ENCODE results near the gene ZNF148.

ZNF148 gene

DNA sequence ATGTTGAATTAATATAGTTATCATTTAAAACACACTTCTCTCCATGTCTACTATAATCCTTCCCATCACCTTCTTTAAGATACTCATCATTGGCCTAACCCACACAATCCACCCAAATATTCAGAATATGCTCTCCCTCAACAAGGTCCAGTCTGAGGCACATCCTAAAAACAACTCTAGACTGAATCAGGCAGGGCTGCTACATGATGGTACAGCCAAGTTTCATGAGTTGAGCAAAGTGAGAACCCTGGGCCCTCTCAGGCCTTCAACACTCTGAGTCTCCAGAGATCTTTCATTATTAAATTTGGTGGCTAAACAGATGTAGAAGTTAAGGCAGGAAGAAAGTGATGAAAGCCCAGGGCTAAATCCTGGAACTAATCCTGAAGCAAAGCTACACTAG lies 16.2 kb downstream of the ZNF148 start:
- H3K9me3 ChIP-seq (replicated peaks; ENCODE audit: insufficient read depth, low read length): no peaks in the 10 kb centered on the region
- H2AFZ ChIP-seq (ENCODE audit: low read length): no peak overlapping the region
- no peaks in the 10 kb centered on the region for H3K36me3 ChIP-seq (replicated peaks; ENCODE audit: insufficient read depth, low read length)
- no peaks in the 10 kb centered on the region for H3F3A ChIP-seq (ENCODE audit: insufficient read depth, low read length)
- TF ChIP-seq EZH2phosphoT487 (IDR thresholded peaks at IDR 0.05; ENCODE audit: low read length) (no peak), EZH2 (optimal IDR thresholded peaks at IDR 0.05; ENCODE audit: low read depth, low read length) (no peak)
- TF ChIP-seq, protein P1, sequence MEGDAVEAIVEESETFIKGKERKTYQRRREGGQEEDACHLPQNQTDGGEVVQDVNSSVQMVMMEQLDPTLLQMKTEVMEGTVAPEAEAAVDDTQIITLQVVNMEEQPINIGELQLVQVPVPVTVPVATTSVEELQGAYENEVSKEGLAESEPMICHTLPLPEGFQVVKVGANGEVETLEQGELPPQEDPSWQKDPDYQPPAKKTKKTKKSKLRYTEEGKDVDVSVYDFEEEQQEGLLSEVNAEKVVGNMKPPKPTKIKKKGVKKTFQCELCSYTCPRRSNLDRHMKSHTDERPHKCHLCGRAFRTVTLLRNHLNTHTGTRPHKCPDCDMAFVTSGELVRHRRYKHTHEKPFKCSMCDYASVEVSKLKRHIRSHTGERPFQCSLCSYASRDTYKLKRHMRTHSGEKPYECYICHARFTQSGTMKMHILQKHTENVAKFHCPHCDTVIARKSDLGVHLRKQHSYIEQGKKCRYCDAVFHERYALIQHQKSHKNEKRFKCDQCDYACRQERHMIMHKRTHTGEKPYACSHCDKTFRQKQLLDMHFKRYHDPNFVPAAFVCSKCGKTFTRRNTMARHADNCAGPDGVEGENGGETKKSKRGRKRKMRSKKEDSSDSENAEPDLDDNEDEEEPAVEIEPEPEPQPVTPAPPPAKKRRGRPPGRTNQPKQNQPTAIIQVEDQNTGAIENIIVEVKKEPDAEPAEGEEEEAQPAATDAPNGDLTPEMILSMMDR (IDR thresholded peaks at IDR 0.05; ENCODE audit: low read length): no peak
- no peaks in the 10 kb centered on the region for H3K9me2 ChIP-seq (replicated peaks; ENCODE audit: insufficient read depth, low read length)
- H3K4me3 ChIP-seq (ENCODE audit: low read length): no peak overlapping the region
- no peak overlapping the region for H3K27ac ChIP-seq (ENCODE audit: low read length)
- H3K4me1 ChIP-seq (ENCODE audit: low read length): no peaks in the 10 kb centered on the region
- H3K27me3 ChIP-seq (replicated peaks; ENCODE audit: insufficient read depth, low read length): no peaks in the 10 kb centered on the region
- H4K20me1 ChIP-seq (ENCODE audit: insufficient read depth, low read length): peaks cover 4% of the 10 kb centered on the region; the same call in 1 of the 2 replicates
- DNase-seq: no peak
- H3K79me2 ChIP-seq (ENCODE audit: low read length): peaks cover 97% of the 10 kb centered on the region
- no peak overlapping the region for H3K9ac ChIP-seq (ENCODE audit: low read length)
- H3K4me2 ChIP-seq (ENCODE audit: low read depth, low read length): no peak overlapping the region

DNA sequence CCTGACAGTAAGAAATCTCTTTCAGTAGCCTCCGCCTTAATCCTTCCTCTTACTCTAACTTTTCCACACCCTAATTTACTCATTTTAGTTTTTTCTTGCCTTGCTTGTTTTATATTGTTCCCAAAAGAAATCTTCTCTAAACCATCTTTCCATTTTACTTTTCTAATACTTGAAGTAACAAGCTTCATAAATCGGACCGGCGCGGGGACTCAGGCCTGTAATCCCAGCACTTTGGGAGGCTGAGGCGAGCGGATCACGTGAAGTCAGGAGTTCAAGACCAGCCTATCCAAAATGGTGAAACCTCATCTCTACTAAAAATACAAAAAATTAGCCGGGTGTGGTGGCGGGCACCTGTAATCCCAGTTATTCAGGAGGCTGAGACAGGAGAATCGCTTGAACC lies 17.3 kb downstream of the ZNF148 start:
- Histone ChIP-seq H3K9me3 (replicated peaks; ENCODE audit: insufficient read depth, low read length) (no peaks in the 10 kb centered on the region), H3K4me3 (ENCODE audit: low read length) (no peak overlapping the region), H4K20me1 (ENCODE audit: insufficient read depth, low read length) (peaks cover 4% of the 10 kb centered on the region; the same call in 1 of the 2 replicates), H2AFZ (ENCODE audit: low read length) (no peak overlapping the region), H3K4me2 (ENCODE audit: low read depth, low read length) (no peak overlapping the region), H3K9me2 (replicated peaks; ENCODE audit: insufficient read depth, low read length) (no peaks in the 10 kb centered on the region), H3K27ac (ENCODE audit: low read length) (no peak overlapping the region), H3K27me3 (replicated peaks; ENCODE audit: insufficient read depth, low read length) (no peaks in the 10 kb centered on the region), H3K9ac (ENCODE audit: low read length) (no peak overlapping the region), H3K36me3 (replicated peaks; ENCODE audit: insufficient read depth, low read length) (no peaks in the 10 kb centered on the region), H3K4me1 (ENCODE audit: low read length) (no peaks in the 10 kb centered on the region), H3F3A (ENCODE audit: insufficient read depth, low read length) (no peaks in the 10 kb centered on the region), H3K79me2 (ENCODE audit: low read length) (peaks cover 97% of the 10 kb centered on the region)
- DNase-seq: no peak
- TF ChIP-seq, protein P1 (IDR thresholded peaks at IDR 0.05; ENCODE audit: low read length): no peak
- TF ChIP-seq EZH2phosphoT487 (IDR thresholded peaks at IDR 0.05; ENCODE audit: low read length): no peak
- no peak for TF ChIP-seq EZH2 (optimal IDR thresholded peaks at IDR 0.05; ENCODE audit: low read depth, low read length)

DNA sequence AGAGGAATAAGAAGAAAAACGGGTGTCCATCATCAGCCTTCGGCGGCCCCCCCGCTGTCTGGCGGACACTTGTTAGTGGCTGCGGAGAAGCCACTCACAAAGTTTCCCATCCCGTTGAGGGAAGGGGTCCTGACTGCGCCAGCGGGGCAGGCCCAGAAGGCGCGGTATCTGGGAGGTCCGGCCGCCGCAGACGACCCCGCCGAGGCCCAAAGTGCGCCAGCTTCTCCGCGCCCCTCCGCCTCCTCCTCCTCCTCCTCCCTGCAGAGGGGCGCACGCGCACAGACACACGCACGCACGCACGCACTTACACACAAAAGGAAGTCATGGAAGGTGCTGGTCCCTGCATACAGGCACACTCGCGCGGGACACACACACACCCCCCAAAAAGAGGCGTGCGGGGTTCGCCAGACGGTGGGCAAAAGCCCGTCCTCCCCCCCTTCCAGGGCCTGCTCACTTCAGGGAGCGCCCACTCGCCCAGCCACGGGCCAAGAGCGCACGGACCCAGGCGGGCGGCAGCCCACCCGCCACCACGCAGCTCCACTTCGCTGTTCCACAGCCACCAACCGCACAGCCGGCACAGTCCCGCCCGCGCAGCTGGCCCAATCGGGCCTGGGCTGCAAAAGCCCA lies 18.0 kb downstream of the ZNF148 start:
- Histone ChIP-seq H3F3A (ENCODE audit: insufficient read depth, low read length) (no peaks in the 10 kb centered on the region), H3K27ac (ENCODE audit: low read length) (no peak overlapping the region), H3K9me2 (replicated peaks; ENCODE audit: insufficient read depth, low read length) (no peaks in the 10 kb centered on the region), H3K4me1 (ENCODE audit: low read length) (no peaks in the 10 kb centered on the region), H3K36me3 (replicated peaks; ENCODE audit: insufficient read depth, low read length) (no peaks in the 10 kb centered on the region), H3K4me3 (ENCODE audit: low read length) (no peak overlapping the region), H4K20me1 (ENCODE audit: insufficient read depth, low read length) (peaks cover 7% of the 10 kb centered on the region; the same call in 1 of the 2 replicates), H3K4me2 (ENCODE audit: low read depth, low read length) (no peak overlapping the region), H3K9ac (ENCODE audit: low read length) (no peak overlapping the region), H3K9me3 (replicated peaks; ENCODE audit: insufficient read depth, low read length) (no peaks in the 10 kb centered on the region), H3K27me3 (replicated peaks; ENCODE audit: insufficient read depth, low read length) (no peaks in the 10 kb centered on the region), H3K79me2 (ENCODE audit: low read length) (peaks cover 97% of the 10 kb centered on the region), H2AFZ (ENCODE audit: low read length) (no peak overlapping the region)
- no peak for DNase-seq
- TF ChIP-seq EZH2 (optimal IDR thresholded peaks at IDR 0.05; ENCODE audit: low read depth, low read length) (no peak), EZH2phosphoT487 (IDR thresholded peaks at IDR 0.05; ENCODE audit: low read length) (no peak)
- TF ChIP-seq, protein P1 (IDR thresholded peaks at IDR 0.05; ENCODE audit: low read length): no peak
